ENCODE data around the gene DBN1. TPM values are rescaled to one million over a fixed set of nuclear protein-coding genes. Genes with fewer than 3 reads are reported as not detected.

The DBN1 gene
- total and polyA plus RNA-seq, 9 of the 15 experiments (the other 6 are each of a cell fraction or from before 2014, with no cell fraction given): 0.25 to 87.2 (median 27.9) TPM

DNA sequence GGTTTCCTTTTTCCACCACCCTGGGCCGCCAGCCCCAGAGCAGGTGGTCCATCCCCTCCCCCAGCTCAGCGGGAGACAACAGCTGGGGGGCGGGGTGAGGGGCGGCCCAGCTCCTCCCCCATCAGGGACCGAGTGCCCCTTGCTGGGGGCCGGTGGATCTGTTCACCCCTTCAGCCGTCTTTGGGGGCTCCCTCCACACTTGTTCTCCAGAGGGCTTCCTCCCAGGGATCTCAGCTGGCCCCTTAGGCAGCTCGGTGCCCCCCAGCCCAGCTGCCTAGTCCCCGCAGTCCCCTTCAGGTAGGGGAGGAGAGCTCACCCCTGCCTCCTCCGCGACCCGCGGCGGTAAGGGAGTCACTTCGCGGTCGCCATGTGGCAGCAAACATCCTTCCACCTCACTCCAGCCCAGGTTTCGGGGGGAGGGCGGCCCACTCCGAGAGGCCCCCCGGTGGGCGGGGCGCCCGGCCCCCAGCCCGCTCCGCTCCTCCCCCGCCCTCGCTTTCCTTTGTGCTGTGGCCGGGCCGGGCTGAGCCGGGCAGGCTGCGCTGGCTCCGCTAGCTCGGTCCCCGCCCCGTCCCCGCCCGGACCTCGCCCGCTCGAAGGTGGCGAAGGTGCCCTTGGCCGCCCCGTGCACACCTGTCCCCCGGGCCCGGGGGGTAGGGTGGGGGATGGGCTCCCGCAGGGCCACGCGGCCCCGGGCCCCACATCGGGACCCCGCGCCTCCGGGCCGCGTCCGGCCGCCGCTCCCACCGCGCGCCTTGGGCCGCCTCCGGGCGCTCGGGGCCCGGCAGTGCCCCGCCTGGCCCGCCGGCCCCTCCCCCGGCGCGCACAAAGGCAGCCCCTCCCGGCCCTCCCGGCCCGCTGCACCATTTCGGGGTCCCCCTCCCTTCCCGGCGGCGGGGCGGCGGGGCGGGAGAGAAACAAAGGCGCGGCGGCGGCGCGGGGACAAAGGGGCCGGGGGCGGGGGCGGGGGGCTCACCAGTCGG lies 683 bp downstream of the DBN1 start (continued):
- TF ChIP-seq SRF (CRISPR knock-in tag; IDR thresholded peaks at IDR 0.05) (no peak), VEZF1 (CRISPR knock-in tag; IDR thresholded peaks at IDR 0.05) (peak; percentile 78), ZFX (CRISPR knock-in tag; IDR thresholded peaks at IDR 0.05) (peak; percentile 49; the same call in 1 of the 2 replicates), LARP7 (IDR thresholded peaks at IDR 0.05) (no peak), CREM (IDR thresholded peaks at IDR 0.05; ENCODE audit: low read depth) (no peak), GATAD2A (IDR thresholded peaks at IDR 0.05) (0 out of 2 replicates have a peak, but pooled peaks have one; percentile 41), BRF1 (IDR thresholded peaks at IDR 0.05; ENCODE audit: borderline replicate concordance, extremely low read depth, insufficient read length) (no peak), RBFOX2 (IDR thresholded peaks at IDR 0.05; ENCODE audit: low read depth, low read length) (peak; percentile 64), RBM39 (optimal IDR thresholded peaks at IDR 0.05; ENCODE audit: low read depth, low read length) (no peak), KLF6 (CRISPR knock-in tag; IDR thresholded peaks at IDR 0.05; ENCODE audit: borderline replicate concordance) (no peak), RAD51 (IDR thresholded peaks at IDR 0.05; ENCODE audit: borderline replicate concordance, low read depth) (no peak), ZNF668 (CRISPR knock-in tag; IDR thresholded peaks at IDR 0.05) (no peak), CCNT2 (IDR thresholded peaks at IDR 0.05; ENCODE audit: borderline replicate concordance, extremely low read depth, insufficient read length, low read depth, low read length) (peak; percentile 32), CHD1 (IDR thresholded peaks at IDR 0.05; ENCODE audit: low read length) (peak; percentile 48), ZBTB7A (IDR thresholded peaks at IDR 0.05; ENCODE audit: borderline replicate concordance, control insufficient read depth, low read depth, low read length) (peak; percentile 64), ZNF445 (CRISPR knock-in tag; IDR thresholded peaks at IDR 0.05; ENCODE audit: low read depth) (no peak)

Data from K562 (cell line).